Stimulated activated CD8-positive, alpha-beta memory T cell treated with anti-CD3 and anti-CD28 coated beads, Interleukin-7, amount 100 ng/mL, for 4 hours (primary cell): ENCODE results near the gene WDR70.

Experiments used
- DNase-seq, 2 donors: peaks; one replicate each; pipeline ENCODE4 v3.0.0-alpha.2; 2020; ENCODE audit warnings: low read depth in 2 of 2

WDR70 gene

DNA sequence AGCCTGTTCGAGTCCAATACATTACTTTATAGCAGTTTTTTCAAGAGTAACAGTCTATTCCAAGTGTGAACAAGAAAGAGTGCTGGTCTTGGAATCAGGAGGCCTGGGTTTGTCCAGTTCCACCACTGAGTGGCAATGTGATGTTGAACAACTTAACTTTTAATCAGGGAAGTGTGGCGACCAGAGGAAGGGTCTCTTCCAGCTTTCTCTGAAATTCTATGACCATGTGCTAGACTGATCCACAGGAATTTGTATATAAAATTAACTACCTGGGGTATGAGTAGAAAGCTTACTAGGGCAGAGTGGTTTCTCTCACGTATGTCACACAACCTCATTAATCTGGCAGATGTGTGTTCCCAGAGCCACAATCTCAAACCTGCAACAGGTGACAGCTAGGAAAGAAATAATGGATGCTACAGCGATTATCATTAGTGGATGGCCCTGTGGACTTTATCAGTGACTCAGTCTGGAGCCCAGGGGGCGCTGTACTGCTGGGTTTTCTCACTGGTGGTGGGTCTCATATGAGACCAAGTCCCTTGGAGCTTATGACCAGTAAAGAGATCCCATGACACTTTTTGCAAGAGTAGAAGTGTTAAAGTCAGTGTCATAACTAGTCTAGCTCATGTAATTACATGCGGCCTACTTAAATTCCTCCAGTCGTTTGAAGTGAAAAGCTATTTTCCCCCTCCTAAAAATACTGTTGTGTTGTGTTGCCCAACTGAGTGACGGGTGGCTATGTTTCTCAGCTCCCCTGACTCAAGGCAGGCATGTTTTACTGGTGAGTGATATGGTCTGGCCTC is 344.2 kb downstream of the WDR70 start:
- DNase-seq = no peak

DNA sequence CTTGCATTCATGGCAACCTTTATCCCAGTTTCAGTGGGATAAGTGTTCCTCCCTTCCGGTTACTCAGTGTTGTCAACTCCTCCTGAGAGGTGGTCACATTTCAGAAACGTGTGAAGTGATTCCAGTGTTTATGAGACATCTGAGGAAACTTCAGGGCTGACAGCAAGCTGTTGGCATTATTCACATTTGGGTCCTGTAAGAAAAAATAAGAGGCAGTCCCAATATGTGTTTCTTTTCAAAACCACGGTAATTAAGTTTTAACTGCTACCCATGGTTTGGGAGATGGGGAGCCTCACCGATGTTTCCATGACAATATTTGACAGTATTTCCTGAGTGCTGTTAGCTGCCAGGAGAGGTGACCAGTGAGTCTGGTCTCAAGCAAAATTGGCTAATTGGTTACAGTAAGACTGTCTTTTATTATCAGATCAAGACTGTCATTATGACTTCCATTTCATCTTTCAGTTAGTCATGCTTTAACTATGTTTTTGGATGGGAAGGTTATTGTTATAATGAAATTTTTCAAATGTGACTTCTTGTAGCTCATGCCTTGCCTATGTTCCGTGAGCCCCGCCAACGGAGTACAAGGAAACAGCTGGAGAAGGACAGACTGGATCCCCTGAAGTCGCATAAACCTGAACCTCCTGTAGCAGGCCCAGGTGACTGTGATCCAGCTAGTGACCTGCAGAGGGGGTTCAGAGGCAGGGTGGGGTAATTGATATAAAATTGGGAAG is 345.4 kb downstream of the WDR70 start:
- DNase-seq = no peak

DNA sequence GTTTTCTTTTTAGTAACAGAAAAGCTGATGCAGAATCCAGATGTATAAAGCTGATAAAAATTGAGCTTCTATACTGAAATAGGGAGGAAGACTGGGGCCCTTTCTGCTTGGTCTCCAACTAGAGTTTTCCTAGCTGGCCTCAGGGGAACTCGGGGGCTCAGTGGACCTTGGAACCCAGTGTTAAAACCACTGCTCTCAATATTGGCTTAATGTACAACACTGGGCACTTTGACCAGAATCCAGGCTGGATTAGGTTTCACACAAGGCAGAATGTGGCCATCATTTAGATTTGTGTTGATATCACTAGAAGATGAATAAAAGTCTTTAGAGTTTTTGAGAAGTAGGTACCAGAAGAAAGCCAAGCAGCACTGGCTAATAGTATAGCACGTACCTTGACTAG is 346.1 kb downstream of the WDR70 start:
- no peak for DNase-seq

DNA sequence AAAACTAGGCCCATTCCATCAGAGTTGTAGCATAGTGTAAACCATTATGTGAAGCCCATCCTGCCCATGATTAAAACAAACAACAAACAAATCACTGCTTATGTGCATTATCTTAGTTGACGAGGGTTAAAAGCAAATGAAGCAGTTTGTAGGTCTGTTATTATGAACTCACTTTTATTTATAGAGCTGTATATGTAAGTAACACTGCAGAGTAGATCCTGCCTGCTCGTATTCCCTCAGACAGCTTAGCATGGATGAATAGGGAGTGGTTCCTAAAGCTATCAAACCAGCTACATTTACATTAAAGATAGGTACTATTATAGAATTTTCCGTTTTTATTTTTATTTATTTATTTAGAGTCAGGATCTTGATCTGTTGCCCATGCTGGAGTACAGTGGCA is 348.1 kb downstream of the WDR70 start:
- DNase-seq = no peak

GRCh38 chr5:37730896-37731455 is 351.9 kb downstream of the WDR70 start:
- no peak for DNase-seq

GRCh38 chr5:37734114-37734513 is 355.0 kb downstream of the WDR70 start:
- DNase-seq = no peak

GRCh38 chr5:37735649-37736347 is 356.7 kb downstream of the WDR70 start:
- no peak for DNase-seq

- no peak for DNase-seq
These were observed 357.3 kb downstream of the WDR70 start for GRCh38 chr5:37736397-37736796.

DNA sequence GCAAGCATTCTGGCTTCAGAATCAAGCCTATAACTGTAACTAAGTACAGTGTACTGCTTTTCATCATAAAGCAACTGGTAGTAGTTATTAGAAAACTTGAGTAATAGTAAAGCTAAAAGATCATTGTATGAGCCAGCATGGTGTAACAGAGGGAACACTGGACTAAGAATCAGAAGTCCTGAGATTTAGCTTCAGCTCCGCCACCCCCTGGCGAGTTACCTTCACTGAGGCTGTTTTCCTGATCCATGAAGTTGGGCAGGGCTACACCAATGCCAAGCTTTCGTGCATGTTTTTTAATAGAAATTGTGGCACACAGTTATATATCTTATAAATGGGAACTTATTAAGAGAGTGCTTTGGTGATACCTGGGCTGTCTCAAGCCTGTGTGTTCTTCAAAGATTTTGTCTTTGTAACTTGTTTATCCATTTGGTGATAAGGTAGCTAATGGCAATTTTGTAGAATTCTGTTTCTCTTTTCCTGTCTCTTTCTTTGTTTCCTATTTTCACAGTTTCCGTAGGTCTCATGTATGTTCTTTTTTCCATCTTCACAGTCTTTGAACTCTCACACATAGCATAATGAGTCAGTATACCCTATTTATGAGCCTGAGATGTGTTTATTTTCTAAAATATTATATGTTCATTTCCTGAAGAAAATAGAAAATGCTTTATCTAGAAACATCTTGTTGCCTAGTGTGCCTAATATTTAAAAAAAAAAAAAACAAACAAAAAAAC is 358.4 kb downstream of the WDR70 start:
- DNase-seq = no peak

DNA sequence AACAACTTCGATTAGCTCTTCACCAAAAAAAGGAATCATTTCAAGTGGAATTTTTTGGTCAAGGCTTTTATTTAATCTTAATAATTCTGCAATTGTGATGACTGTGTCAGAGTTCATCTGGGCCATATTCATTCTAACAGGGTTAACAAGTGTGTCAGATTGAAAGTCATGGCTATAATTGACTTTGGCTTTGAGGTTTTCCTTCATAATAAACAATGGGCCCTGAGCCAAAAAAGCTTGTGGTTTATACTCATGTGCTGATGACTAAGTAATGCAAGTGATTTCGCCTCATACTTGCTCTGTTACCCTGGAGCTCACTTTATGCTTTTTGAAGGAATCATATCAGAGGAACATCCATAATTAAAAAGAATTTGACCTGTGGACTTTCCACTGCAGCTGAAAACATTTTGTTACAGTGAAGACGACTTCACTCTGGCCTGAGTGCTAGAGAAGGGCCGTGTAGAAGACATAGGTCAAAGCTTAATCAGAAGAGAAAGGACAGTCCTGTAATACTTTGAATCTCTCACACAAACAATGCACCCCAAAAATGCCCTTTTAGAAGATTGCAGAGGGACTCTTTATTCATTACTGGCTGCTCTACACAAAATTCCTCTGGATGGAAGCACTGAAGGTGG is 359.1 kb downstream of the WDR70 start:
- no peak for DNase-seq

GRCh38 chr5:37738865-37739488 is 359.9 kb downstream of the WDR70 start:
- DNase-seq = no peak

- DNase-seq = no peak
These were observed 360.7 kb downstream of the WDR70 start for GRCh38 chr5:37739817-37740261.

DNA sequence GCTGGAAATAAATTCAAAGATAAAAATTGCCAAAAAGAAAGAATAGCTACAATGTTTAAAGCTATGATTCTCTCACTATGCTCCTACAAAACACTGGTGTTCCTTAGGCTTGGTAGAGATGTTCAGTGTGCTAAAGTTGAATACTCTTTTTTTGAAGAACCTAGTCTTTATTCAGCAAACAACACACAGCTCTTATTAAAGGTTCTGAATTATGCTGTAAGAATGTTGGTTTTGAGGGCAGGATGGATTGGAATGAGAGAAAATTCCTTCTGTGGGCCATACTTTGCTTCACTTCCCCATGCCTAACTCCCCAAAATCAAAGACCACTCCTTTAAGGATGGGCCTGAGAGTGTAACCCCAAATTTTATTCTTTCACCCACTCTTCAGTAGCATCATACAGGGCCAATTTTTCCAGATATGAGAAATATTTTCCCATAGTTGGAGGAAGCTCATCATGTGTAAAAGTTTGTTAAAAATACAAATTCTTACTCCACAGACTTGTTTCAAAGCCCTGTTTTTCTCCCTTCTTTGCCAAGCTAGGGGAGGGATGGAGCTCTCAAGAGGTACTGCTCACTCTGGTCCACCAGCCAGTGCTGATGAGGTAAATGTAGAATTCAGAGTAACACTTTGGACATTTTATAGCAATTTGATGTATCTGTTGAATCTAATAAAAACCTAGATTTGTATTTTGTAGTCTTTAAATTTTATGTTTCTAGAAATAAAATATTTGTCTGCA is 361.4 kb downstream of the WDR70 start:
- DNase-seq = no peak

DNA sequence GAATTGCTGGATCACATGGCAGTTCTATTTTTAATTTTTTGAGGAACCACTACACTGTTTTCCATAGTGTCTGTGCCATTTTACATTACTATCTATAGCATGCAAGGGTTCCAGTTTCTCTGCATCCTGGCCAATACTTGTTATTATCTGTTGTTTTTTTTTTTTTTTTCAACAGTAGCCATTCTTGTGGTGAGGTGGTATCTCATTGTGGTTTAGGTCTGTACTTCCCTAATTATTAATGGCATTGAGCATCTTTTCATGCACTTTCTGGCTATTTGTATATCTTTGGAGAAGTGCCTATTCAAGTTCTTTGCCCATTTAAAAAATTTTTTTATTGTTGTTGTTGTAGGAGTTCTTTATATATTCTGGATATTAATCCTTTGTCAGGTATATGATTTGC is 363.0 kb downstream of the WDR70 start:
- no peak for DNase-seq

GRCh38 chr5:37751227-37751626 is 372.1 kb downstream of the WDR70 start:
- no peak for DNase-seq

DNA sequence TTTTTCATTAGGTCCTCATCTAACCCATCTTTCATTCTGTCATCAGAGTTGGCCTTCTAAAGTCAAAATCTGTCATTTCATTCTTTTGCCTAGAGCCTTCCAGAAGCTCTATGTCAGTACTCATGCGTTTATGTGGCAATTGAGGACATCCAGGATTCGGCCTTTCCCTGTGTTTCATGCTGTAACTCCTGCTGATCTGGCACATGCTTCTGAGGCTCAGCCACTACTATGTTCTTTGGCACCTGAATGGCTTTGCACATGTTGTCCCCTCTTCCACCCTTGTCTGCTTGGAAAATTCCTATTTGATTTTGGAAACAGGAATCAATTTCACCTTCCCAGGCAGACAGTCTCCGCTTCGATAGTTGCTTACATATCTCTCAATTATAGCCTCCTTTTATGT is 375.9 kb downstream of the WDR70 start:
- DNase-seq = no peak

DNA sequence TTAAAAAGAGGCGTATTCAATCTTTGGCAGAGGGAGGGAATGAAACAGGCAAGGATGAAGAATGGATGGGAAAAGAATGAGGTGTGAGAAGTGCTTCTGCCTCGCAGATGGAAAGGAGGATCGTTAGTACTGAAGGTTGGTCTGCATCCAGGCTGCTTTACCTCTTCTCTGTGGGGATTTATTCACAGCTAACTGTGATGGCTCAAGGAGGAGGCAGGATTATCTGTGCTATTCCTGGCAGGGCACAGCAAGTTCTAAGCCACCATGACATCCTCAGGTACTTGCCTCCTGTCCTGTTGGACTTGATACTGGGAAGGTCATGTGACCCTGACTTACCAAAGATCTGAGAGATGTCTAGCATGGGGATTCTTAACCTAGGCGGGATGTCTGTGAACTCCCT is 376.5 kb downstream of the WDR70 start:
- no peak for DNase-seq

DNA sequence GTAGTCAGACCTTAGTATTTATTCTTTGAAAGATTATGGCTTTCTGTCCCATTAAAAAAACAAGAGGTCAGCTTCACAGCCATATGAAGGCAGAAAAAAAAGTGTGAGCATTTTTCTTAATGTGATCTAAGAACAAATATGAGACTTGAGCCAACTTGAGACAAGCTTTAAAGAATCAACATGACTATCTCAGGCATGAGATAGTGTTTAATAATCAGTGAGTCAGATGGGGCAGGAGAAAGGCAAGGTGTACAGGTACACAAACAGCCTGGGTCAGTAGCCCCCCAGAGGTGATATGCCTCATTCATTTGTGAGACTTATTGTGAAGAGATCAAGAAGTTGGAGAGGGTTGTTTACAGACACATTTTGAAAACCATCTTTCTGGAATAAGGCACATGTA is 377.1 kb downstream of the WDR70 start:
- DNase-seq = no peak

GRCh38 chr5:37757980-37758582 is 379.0 kb downstream of the WDR70 start:
- no peak for DNase-seq

DNA sequence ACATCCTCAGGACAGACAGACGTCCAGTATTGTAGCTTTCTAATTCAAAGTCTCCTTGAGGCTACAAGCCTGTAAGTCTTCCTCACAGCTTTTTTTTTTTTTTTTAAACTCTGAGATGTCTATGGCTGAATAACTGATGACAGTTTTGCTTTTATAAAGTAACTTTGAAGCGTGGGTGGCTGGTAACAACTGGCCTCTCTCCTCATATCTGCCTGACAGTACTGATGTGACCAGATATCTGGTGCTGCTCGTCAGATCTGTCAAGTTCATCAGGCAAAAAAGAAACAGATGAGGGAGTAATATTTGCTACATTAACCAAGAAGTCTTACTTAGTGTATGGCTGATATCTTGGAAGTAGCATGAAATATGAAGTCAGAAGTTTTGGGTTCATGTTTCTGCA is 388.1 kb downstream of the WDR70 start:
- DNase-seq = no peak
